ENCODE measurements around the gene MYADML2.

Gene MYADML2

GRCh38 chr17:81912441-81913309, 34.4 kb downstream of the MYADML2 start:
- DNase-seq (ENCODE audit: low read depth in 2 of 2) = no peak

DNA sequence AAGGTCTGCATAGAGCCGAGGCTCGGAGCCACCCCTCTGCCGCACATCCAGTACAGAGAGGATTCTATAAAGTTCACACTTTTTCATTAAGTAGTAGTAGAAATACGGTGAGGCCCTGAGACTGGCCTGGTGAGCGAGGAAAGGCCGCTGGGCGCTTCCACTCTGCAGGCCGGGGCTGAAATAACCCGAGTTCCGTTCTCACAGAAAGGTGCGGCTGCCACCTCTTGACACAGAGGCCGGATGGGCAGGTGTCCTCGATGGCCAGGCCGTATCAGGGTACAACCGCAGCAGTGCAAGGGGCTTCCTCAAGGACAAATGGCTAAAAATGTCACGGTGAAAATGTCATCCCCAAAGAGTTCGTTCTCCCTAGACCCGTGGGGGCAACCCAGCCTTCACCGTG, 35.1 kb downstream of the MYADML2 start:
- DNase-seq (ENCODE audit: low read depth in 2 of 2) = no peak

- DNase-seq (ENCODE audit: low read depth in 2 of 2) = peak; percentile 91 to 92
Measured at GRCh38 chr17:81911277-81911961, 35.6 kb downstream of the MYADML2 start, which contains the start of gene PCYT2. Gene PCYT2 (minus strand): TSS chr17:81911399. CDS start chr17:81911355, 44 bp downstream.

DNA sequence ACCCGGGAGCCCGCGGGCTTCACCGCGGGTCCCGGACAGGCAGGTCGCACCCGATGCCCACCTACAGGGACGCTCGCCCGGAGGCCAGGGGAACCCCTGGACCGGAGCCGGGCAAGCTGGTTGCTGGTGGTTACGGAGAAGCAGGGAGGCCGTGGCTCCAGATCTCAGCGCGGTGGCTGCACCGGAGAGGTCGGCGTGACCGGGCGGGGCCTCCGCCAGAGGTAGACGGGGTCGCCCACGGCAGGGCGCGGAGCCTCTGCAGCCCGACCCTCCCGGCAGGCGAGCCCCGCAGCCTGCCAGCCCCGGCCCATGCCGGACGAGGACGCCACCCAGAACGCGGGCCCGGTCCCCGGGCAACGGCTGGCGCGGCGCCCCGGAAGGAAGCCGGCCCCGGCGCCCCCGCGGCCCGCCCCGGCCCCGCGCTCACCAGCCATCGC, 36.2 kb downstream of the MYADML2 start:
- DNase-seq (ENCODE audit: low read depth in 2 of 2) = no peak

DNA sequence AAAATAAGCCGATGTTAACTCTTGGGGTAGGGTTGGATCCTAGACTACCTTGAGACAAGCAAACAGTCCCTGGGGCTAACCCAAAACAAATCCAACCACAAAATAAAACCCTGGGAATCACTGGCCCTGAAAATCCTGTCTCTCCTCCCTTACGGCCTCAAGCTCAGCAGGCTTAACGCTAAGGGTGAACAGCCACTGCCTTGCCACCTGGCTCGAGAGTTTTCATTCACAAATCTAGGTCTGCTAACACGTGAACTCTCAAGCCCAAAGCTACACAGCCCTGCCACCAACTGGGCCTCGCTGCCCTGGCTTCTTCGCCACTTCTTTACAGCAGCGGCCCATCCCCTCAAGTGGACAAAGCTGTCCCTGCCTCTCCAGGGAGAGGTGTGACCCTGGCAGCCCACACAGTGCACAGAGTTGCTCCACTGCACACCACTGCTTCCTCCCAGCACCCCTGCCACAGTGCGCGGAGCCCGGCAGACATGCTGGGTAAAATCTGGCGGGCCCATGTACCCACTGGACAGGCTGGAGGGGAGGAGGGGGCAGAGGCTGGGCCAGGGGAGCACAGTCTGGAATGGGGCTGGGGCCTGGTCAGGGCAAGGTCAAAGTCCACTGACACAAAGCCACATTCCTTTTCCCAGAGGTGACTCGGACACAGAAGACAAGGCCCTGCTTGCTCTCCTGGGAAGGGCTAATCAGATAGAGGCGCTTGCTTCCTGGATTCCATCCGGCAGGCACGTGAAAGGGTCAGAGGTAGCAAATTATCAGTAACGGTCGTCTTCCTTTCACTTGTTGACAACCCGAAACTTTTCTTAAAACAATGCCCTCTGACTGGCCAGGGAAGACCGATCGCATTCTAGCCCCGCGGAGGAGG, 36.8 kb downstream of the MYADML2 start:
- no peak for DNase-seq (ENCODE audit: low read depth in 2 of 2)

DNA sequence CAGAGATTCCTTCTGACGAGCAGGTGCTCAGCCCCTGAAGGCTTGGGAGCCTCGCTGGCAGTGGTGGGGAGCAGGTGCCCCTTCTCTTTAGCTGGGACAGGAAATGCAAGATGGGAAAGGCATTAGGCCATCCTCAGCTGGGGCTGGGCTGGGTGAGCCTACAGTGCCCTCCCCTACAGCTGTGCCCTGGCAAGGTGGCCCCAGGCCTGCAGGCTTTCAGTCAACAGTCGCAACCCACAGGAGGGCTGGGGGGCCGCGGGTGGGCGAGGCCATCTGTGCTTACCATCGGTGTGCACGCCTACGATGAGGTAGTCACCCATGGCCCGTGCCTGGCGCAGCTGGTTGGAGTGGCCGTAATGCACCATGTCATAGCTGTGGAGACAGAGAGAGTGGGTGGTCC, 37.8 kb downstream of the MYADML2 start:
- DNase-seq (ENCODE audit: low read depth in 2 of 2) = no peak

DNA sequence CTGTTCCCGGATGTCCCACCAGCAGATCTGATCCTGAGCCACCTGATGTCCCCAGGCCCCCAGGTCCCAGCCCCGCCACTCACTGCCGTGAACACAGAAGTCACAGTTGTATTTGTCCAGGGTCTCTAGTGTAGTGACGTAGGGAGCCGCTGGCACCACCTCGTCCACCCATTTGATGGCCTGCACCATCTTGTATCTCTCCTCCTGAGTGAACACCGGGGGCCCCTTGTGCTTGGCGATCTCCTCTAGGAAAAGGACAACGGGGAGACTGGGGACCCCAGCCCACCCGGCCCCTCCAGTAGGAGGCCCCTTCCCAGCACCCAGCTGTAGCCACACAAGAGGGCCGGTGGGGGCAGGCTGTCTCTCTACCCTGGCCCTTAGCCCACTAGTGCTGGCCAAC, 38.2 kb downstream of the MYADML2 start:
- DNase-seq (ENCODE audit: low read depth in 2 of 2) = no peak

DNA sequence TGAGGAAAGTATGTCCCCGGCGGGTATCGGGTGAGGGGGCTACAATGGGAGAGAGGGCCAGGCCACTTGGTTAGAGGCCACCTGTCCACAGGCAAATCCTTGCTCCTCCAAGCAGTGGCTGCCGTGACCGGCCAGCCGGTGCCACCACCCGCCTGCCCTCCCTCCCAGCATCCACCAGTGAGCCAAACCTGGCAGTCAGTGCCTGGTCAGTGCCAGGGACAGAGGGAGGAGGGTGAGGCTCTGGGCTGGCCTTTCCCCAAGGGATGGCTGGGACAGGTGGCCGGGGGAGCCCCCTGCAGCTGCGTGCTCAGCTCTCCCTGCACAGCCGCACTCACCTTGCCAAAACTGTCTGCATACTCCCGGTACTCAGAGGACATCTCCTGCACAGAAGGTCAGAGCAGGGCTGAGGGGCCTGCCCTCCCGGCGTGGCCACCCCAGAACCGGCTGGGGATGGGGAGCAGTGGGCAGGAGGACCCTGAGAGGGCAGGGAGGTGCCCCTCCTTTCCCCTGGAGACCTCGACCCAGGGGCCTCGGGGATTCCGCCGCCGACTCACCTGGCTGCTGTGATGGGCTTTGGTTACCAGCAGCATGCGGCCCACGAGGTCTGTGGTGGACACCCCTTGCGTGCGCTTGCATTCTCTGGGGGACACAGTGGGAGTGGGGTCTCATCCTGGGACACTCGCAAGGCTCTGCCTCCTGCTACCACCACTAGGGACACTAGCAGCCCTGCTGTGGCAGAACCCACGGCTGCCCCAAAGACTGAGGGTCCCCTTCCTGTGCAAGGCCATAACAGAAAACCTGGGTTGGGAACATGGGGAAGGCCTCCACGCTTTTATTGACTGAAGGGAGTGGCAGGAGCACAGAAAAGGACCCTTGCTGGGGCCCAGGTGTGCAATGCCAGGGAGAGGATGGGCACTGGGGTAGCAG, 39.6 kb downstream of the MYADML2 start:
- no peak for DNase-seq (ENCODE audit: low read depth in 2 of 2)

DNA sequence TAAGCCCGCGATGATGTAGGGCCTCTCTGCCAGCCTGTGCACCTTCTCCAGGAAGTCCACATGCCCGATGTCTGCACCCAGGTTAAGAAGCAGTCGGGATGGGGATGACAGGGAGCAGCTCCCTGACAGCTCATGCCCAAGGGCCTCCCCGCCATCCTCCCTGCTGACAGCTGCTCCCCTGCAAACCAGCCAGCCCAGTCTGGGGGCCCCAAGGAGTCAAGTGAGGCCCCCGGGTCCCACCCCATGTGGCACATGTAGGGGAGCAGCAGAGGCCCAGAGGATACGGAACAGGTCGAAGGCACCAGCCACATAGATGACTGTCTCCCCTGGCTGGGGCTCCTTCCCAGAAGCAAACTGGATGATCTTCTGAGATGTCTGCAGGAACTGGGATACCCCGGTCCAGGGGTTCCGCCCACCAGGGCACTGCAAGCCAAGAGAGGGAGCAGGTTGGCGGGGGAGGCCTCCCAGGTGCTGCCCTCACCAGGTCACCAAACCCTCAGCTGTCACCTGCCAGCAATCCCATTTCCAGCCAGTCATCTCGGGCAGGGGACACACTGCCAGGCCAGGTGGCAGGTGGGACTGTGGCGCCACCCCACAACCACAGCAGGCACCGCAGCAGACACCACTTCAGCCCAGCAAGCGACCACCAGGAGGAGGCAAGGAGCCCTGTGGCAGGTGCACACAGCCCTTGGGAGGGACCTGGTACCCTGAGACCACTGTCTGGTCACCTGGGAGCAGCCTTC, 40.4 kb downstream of the MYADML2 start:
- no peak for DNase-seq (ENCODE audit: low read depth in 2 of 2)

- DNase-seq (ENCODE audit: low read depth in 2 of 2) = no peak
Measured at GRCh38 chr17:81905993-81906392, 41.0 kb downstream of the MYADML2 start.

GRCh38 chr17:81905424-81905875, 41.6 kb downstream of the MYADML2 start:
- DNase-seq (ENCODE audit: low read depth in 2 of 2) = no peak

DNA sequence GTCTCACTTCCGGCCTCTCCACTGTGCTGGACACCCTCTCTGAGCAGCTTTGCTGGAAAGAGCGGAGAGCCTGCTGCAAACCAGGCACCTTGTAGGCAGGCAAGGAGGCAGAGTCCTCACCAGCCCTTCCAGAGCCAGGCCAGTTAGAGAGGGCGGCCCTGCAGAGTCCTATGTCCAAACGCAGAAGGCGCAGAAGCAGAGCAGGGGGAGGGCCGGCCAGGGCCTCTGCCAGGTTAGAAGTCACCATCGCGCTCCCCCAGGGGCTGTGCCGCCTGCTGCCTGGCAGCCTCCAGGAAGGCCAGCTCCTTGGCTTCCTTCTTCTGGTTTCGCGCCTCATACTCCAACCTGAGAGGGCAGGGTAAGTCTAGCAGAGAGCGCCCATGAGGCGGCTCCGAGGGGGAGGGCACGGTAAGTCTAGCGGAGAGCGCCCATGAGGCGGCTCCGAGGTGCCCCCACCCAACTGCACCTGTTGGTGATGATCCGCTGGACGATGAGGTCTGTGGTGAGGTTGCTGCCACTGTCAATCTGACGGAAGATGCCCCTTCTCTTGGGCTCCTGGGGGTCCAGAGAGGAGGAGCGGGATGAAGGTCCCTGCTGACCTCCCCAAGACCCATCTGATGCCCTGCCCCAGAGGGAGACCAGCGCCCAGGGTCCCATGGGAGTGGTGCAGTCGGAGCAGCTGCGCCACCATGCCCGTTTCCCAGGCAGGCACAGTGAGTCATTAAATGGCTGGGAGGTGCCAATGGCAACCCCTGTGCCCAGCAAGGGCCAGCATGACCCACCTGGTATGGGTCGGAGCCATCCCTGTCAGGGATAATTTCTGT, 42.2 kb downstream of the MYADML2 start:
- no peak for DNase-seq (ENCODE audit: low read depth in 2 of 2)

DNA sequence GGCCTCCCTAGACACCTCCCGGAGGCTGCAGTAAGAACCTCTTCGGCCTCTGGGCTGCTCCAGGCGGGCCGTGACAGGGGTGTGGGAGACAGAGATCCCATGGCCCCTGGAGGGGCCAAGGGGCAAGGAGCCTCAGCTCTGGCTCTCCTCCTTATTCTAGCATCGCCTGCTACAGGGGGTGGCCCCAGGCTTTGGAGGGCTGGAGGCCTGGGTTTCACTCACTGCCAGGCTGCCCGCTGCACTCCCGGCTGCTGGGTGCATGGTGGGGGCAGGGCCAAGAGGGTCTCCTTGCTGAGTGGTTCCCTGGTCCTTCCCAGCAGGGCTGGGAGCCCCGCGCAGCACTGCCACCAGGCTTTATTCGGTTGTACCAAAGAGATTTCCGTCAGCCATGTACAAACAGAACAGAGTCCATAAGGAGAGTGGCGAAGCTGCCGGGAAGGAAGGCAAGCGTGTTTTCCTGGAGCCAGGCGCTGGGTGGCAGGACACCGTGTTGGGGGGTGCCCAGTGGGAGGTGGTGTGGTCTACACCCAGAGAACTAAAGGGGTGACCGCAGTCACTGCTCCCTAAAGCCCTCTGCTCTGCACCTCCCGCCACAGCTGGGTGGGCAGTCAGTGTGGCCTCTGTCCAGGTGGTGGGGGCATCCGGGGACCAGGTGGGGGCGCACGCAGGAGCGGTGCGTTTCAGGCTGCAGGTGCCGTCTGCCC, 43.0 kb downstream of the MYADML2 start:
- DNase-seq (ENCODE audit: low read depth in 2 of 2) = no peak

DNA sequence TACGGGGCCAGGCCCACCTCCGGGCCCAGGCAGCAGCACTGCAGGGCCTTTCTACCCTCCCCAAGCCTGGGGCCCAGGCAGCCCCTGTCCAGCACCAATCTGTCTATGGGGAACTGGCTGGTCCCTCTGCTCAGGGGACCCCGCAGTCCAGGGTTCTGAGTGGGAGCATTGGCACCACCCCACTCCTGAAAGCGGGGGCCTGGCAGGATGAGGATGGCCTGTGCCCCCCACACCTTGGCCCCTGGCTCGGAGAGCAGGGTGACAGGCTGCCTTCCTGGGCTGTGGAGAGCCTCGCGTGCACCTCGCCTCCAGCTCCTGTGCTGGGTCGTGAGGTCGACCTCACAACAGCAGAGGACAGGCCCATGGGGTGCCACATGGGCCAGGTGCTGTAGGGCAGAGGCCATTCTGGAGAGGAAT, 43.6 kb downstream of the MYADML2 start:
- no peak for DNase-seq (ENCODE audit: low read depth in 2 of 2)

GRCh38 chr17:81902653-81903414, 44.2 kb downstream of the MYADML2 start:
- DNase-seq (ENCODE audit: low read depth in 2 of 2) = no peak

DNA sequence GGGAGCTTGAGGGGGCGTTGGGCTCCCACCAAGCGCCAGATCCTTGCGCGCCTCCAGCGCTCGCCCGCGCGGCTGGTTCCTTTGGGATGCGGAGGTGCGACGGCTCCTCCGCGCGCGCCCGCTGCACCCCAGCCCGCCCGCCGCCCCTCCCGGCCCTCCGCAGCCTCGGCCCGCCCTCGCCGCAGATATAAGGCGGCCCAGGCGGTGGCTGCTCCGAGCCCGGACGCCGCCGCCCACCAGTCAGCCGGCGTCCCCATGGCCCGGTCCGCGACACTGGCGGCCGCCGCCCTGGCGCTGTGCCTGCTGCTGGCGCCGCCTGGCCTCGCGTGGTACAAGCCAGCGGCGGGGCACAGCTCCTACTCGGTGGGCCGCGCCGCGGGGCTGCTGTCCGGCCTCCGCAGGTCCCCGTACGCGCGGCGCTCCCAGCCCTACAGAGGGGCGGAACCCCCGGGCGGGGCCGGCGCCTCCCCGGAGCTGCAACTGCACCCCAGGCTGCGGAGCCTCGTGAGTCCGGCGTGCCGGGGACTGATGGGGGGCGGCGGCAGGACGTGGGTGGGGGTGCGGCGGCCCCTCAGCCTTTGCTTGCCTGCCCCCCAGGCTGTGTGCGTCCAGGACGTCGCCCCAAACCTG, 44.9 kb downstream of the MYADML2 start, which contains the start of gene NPB:
Gene NPB (plus strand): TSS at position 216 of the 630 bp plus-strand sequence. CDS start 40 bp downstream, at position 256.
- DNase-seq (ENCODE audit: low read depth in 2 of 2) = no peak

All from stimulated activated CD4-positive, alpha-beta T cell treated with anti-CD3 and anti-CD28 coated beads, Interleukin-4, amount 100 ng/mL, for 48 hours (primary cell).